SK-N-SH (cell line): ENCODE measurements around the gene MBIP. TPM values are rescaled to one million over a fixed set of nuclear protein-coding genes. Genes with fewer than 3 reads are reported as not detected.

ENCODE experiments used
- CTCF ChIA-PET: fragments of 300-600, 350-600 bp; formaldehyde crosslinking; extraction: SDS; loops from one replicate; lab custom pipeline; 2021; lab: Yijun Ruan, JAX
- POLR2A ChIA-PET: fragments of 350-600 bp; sonication (Branson Sonifier 250); formaldehyde crosslinking; extraction: SDS; loops from one replicate; lab custom pipeline; 2020; ENCODE audit warnings: antibody characterized with exemption, inconsistent platforms; lab: Yijun Ruan, JAX
- DNase-seq: peaks from one replicate; pipeline ENCODE4 v3.0.0; 2012
- H2AFZ ChIP-seq: fragments of 200-600 bp; sonication (generic); 2 replicates; pipeline ENCODE4 v1.8.1; 2016; ENCODE audit warnings: antibody characterized with exemption, mild to moderate bottlenecking, low read depth
- H3F3A ChIP-seq: fragments of 200-600 bp; sonication (generic); replicated peaks from 2 replicates; pipeline ENCODE3; 2016; ENCODE audit warnings: antibody characterized with exemption, mild to moderate bottlenecking; ENCODE audit not compliant: insufficient read depth
- H3K27ac ChIP-seq, 2 experiments: fragments of 200-500 bp in 1 of 2; fragments of 200-600 bp in 1 of 2; sonication (Bioruptor generic) in 1 of 2; sonication (generic), shearing (Covaris generic) in 1 of 2; 2 replicates each; pipeline versions ENCODE4 v1.5.1 to v1.6.1; 2014 to 2016; ENCODE audit warnings: low read depth in 2 of 2, inconsistent platforms in 1 of 2, low read length in 1 of 2, mild to moderate bottlenecking in 1 of 2, mixed read lengths in 1 of 2
- H3K27me3 ChIP-seq: fragments of 200-600 bp; sonication (generic), shearing (Covaris generic); 2 replicates; pipeline ENCODE4 v1.6.1; 2016; ENCODE audit warnings: mixed run types; ENCODE audit not compliant: insufficient read depth
- H3K36me3 ChIP-seq, 2 experiments: fragments of 200-500 bp in 1 of 2; fragments of 200-600 bp in 1 of 2; sonication (Bioruptor generic) in 1 of 2; sonication (generic) in 1 of 2; replicated peaks in 1 of 2; 2 replicates each; pipeline versions ENCODE3 to v1.5.1; 2014 to 2016; ENCODE audit warnings: low read length in 1 of 2, mild to moderate bottlenecking in 1 of 2; ENCODE audit not compliant: insufficient read depth in 2 of 2, control insufficient read depth in 1 of 2
- H3K4me1 ChIP-seq, 2 experiments: fragments of 200-500 bp in 1 of 2; fragments of 200-600 bp in 1 of 2; sonication (Bioruptor generic) in 1 of 2; sonication (generic), shearing (Covaris generic) in 1 of 2; 2 replicates each; pipeline versions ENCODE4 v1.5.1 to v1.6.1; 2014 to 2016; ENCODE audit warnings: low read depth in 1 of 2, low read length in 1 of 2, mixed run types in 1 of 2; ENCODE audit not compliant: insufficient read depth in 2 of 2, control insufficient read depth in 1 of 2
- H3K4me2 ChIP-seq: fragments of 200-600 bp; sonication (generic), shearing (Covaris generic); 2 replicates; pipeline ENCODE4 v1.6.1; 2017; ENCODE audit warnings: mixed run types
- H3K4me3 ChIP-seq, 2 experiments: fragments of 200-500 bp in 1 of 2; fragments of 200-600 bp in 1 of 2; sonication (Bioruptor generic) in 1 of 2; sonication (generic), shearing (Covaris generic) in 1 of 2; 2 replicates each; pipeline versions ENCODE4 v1.5.1 to v1.8.1; 2014 to 2016; ENCODE audit warnings: low read depth in 2 of 2, inconsistent platforms in 1 of 2, low read length in 1 of 2, mild to moderate bottlenecking in 1 of 2, mixed read lengths in 1 of 2, moderate library complexity in 1 of 2
- H3K79me2 ChIP-seq: fragments of 200-600 bp; sonication (generic); 2 replicates; pipeline ENCODE4 v1.8.1; 2017; ENCODE audit warnings: mild to moderate bottlenecking; ENCODE audit not compliant: insufficient read depth
- H3K9ac ChIP-seq: fragments of 200-600 bp; sonication (generic); 2 replicates; pipeline ENCODE4 v1.6.1; 2017; ENCODE audit warnings: mixed run types
- H3K9me2 ChIP-seq: fragments of 200-600 bp; sonication (generic); 2 replicates; pipeline ENCODE4 v1.6.1; 2017; ENCODE audit warnings: mixed run types
- H3K9me3 ChIP-seq: fragments of 200-600 bp; sonication (generic); 2 replicates; pipeline ENCODE4 v1.6.1; 2017; ENCODE audit warnings: mixed run types, mild to moderate bottlenecking, moderate library complexity
- H4K20me1 ChIP-seq: fragments of 200-600 bp; sonication (generic); 2 replicates; pipeline ENCODE4 v1.6.1; 2017; ENCODE audit warnings: mild to moderate bottlenecking, mixed run types; ENCODE audit not compliant: insufficient read depth
- ELF1 ChIP-seq: IDR thresholded peaks from 2 replicates; pipeline ENCODE4 v1.4.0; 2012
- EZH2phosphoT487 ChIP-seq: fragments of 200-600 bp; sonication (generic); IDR thresholded peaks from 2 replicates; pipeline ENCODE4 v1.6.1; 2017; ENCODE audit warnings: low read depth, mixed run types, mild to moderate bottlenecking, antibody characterized with exemption, moderate library complexity, borderline replicate concordance
- FOSL2 ChIP-seq: IDR thresholded peaks from 2 replicates; pipeline ENCODE4 v1.4.0; 2012; ENCODE audit warnings: low read depth, mild to moderate bottlenecking, moderate library complexity, borderline replicate concordance
- GABPA ChIP-seq: IDR thresholded peaks from 2 replicates; pipeline ENCODE4 v1.4.0; 2012; ENCODE audit warnings: low read depth, mild to moderate bottlenecking
- GATA2 ChIP-seq: sonication (generic); formaldehyde crosslinking; IDR thresholded peaks from 2 replicates; pipeline ENCODE4 v1.5.0; 2020; ENCODE audit warnings: mild to moderate bottlenecking, missing genetic modification reagents
- NFIC ChIP-seq: IDR thresholded peaks from 2 replicates; pipeline ENCODE4 v1.4.0; 2012; ENCODE audit warnings: borderline replicate concordance
- NRF1 ChIP-seq: IDR thresholded peaks from 2 replicates; pipeline ENCODE4 v1.6.1; 2012; ENCODE audit warnings: low read depth, mild to moderate bottlenecking, low read length
- RCOR1 ChIP-seq: fragments of 150-350 bp; IDR thresholded peaks from 2 replicates; pipeline ENCODE4 v1.6.1; 2017; ENCODE audit warnings: antibody characterized with exemption, low read length
- TAF1 ChIP-seq: IDR thresholded peaks from 2 replicates; pipeline ENCODE4 v1.6.1; 2012; ENCODE audit warnings: low read depth, mild to moderate bottlenecking, low read length, moderate library complexity, borderline replicate concordance
- YY1 ChIP-seq: IDR thresholded peaks from 2 replicates; pipeline ENCODE4 v1.4.0; 2012; ENCODE audit warnings: low read depth, mild to moderate bottlenecking
- WGBS: methylation state at CpG from one replicate; pipeline ENCODE4 v1.1.6; 2017; ENCODE audit warnings: low lambda C conversion rate; 5-methylcytosine and 5-hydroxymethylcytosine counted together
- polyA plus RNA-seq, 3 experiments: library from polyadenylated mRNA; depleted of rRNA; stranded (reverse); fragments of >200 nt; gene quantifications; 2 replicates each; pipeline ENCODE4 v1.2.3, GENCODE V29; 2012
- TF ChIP-seq, protein P1 (sequence below): fragments of 150-350 bp; IDR thresholded peaks from 2 replicates; pipeline ENCODE4 v1.6.1; 2017; ENCODE audit warnings: antibody characterized with exemption, low read length, low read depth, borderline replicate concordance
- TF ChIP-seq, protein P2 (sequence below): IDR thresholded peaks from 2 replicates; pipeline ENCODE4 v1.4.0; 2012; ENCODE audit warnings: low read depth, borderline replicate concordance

Gene MBIP
- polyA plus RNA-seq, 1 of the 3 experiments (the other 2 are of a cell fraction): 11.5 TPM

DNA sequence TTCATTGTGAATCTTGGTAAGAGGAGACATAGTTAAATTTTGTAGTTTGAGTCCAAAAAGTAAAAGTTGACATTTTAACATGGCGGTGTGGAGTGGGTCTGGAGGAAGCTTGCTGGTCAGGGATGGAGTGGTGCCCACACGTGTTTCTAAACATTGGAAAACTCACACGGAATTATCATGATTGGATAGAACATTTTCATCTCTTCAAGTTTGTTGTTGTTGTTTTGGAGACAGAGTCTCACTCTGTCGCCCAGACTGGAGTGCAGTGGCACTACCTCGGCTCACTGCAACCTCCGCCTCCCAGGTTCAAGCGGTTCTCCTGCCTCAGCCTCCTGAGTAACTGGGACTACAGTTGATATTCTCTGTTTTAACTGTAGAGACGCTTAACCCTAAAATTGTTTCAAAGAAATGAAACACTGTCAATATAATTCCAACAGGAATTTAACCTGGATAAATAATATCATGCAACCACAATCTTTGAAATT lies 502 bp upstream of the MBIP start:
- peaks cover 0 to 3% of the 10 kb centered on the region in 2 experiments for H3K36me3 ChIP-seq
- peaks cover 3% of the 10 kb centered on the region for H3F3A ChIP-seq
- peak; percentile 65; the same call in 1 of the 2 replicates for TF ChIP-seq YY1
- no peak for TF ChIP-seq NFIC
- ChIA-PET CTCF (interaction anchor here (1.1 kb wide), 1 partner anchor 46 kb away, joined by 3 read pairs; no protein-coding TSS in a partner anchor), POLR2A (interaction anchor here (0.6 kb wide), 1 partner anchor 27 kb away, joined by 3 read pairs; no protein-coding TSS in a partner anchor)
- no peak for DNase-seq
- H3K9me3 ChIP-seq: no peaks in the 10 kb centered on the region
- H3K27me3 ChIP-seq: no peaks in the 10 kb centered on the region
- H4K20me1 ChIP-seq: peaks cover 25% of the 10 kb centered on the region
- WGBS: 3% methylated on average over 8 of the region's 8 CpGs
- H3K9me2 ChIP-seq: no peaks in the 10 kb centered on the region
- no peak overlapping the region for H3K27ac ChIP-seq
- H3K4me2 ChIP-seq: peak overlapping the region; percentile 72
- H2AFZ ChIP-seq: peak overlapping the region; percentile 94
- H3K79me2 ChIP-seq: peaks cover 43% of the 10 kb centered on the region
- peak overlapping the region; percentile 80 to 98 for H3K4me3 ChIP-seq
- H3K9ac ChIP-seq: no peak overlapping the region; the same call in 1 of the 2 replicates
- peaks cover 10% of the 10 kb centered on the region in 2 experiments; a peak in 3 of 4 replicates for H3K4me1 ChIP-seq

DNA sequence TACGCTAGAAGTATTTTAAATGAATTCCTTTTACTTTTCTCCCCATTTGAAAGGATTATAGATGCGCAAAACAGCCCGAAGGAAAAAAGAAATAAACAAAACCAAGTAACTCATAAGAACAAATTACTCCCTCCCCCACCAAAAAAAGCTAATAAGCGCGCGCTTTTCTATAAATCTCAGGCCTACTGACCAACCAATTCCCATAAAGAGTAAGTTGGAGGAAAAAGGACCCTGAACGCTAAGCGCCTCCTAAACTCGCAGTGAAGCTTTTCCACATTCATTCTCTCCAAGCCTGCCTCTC lies 588 bp downstream of the MBIP start:
- Histone ChIP-seq H3K4me1 (peaks cover 10% of the 10 kb centered on the region in 2 experiments; a peak in 3 of 4 replicates), H2AFZ (peak overlapping the region; percentile 60), H3K79me2 (peaks cover 53% of the 10 kb centered on the region), H3K9ac (peak overlapping the region; percentile 78), H3K9me2 (no peaks in the 10 kb centered on the region), H3K4me3 (peak overlapping the region; percentile 80 to 98), H3K9me3 (no peaks in the 10 kb centered on the region), H3K27me3 (no peaks in the 10 kb centered on the region), H3K36me3 (peaks cover 0 to 3% of the 10 kb centered on the region in 2 experiments), H3K27ac (peak overlapping the region; percentile 72 to 82), H4K20me1 (peaks cover 25% of the 10 kb centered on the region), H3K4me2 (peak overlapping the region; percentile 72), H3F3A (peaks cover 3% of the 10 kb centered on the region)
- ChIA-PET POLR2A (interaction anchor here (0.5 kb wide), 1 partner anchor 976 kb away, joined by 3 read pairs; no protein-coding TSS in a partner anchor), CTCF (interaction anchor here (1.3 kb wide), 1 partner anchor 54 kb away, joined by 3 read pairs; no protein-coding TSS in a partner anchor)
- no peak for DNase-seq
- WGBS: under 1% methylated on average over 9 of the region's 9 CpGs
- TF ChIP-seq GATA2 (CRISPR knock-in tag) (no peak), GABPA (no peak), RCOR1 (no peak), FOSL2 (no peak), EZH2phosphoT487 (no peak), NRF1 (no peak), TAF1 (no peak), ELF1 (no peak)
- TF ChIP-seq, protein P1, sequence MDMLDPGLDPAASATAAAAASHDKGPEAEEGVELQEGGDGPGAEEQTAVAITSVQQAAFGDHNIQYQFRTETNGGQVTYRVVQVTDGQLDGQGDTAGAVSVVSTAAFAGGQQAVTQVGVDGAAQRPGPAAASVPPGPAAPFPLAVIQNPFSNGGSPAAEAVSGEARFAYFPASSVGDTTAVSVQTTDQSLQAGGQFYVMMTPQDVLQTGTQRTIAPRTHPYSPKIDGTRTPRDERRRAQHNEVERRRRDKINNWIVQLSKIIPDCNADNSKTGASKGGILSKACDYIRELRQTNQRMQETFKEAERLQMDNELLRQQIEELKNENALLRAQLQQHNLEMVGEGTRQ: no peak
- TF ChIP-seq, protein P2, sequence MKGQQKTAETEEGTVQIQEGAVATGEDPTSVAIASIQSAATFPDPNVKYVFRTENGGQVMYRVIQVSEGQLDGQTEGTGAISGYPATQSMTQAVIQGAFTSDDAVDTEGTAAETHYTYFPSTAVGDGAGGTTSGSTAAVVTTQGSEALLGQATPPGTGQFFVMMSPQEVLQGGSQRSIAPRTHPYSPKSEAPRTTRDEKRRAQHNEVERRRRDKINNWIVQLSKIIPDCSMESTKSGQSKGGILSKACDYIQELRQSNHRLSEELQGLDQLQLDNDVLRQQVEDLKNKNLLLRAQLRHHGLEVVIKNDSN: no peak
